AG20443 (cell line): ENCODE results near the gene SP110.
"Not testable (repeated sequence)": the region's sequence is repeated elsewhere in the genome, so short reads cannot be mapped to it uniquely, and the experiment has no call there.

ENCODE experiments used
- DNase-seq: peaks from one replicate; pipeline ENCODE4 v3.0.0; 2012; ENCODE audit warnings: low spot score, mixed read lengths

Gene SP110

DNA sequence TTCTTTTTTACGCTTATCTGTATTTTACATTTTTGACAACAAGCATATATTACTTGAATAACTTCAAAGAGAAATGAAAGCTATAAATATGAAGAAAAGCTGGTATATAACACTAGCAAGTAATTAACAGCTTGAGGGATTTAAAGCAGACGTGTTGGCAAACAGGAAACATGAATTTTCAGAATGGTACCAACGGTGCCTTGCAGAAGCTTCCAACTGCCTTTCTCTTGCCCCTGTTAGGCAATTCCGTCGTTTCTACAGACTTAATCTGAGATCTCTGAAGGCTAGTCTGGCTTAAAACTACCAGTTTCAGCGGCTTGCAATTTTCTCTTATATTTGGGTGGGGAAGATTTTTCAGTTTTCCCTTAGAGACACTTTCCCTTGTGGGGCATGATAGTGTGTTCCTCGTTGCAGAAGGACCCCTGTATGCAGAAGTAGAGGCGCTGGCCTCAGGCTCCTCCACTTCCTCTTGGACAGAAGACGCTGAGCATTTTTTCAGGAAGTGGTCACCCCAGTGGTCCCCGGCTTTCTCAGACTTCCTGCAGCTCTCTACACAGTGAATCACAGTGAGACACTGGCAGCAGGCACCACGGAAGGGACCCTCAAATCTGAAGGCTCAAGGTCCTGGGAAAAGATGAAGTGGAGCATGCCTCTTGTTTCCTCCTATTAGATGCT is 94.9 kb downstream of the SP110 start:
- DNase-seq, result no peak

GRCh38 chr2:230124235-230124634 is 95.5 kb downstream of the SP110 start:
- DNase-seq, result no peak

- not testable (repeated sequence) for DNase-seq
These were observed 99.4 kb downstream of the SP110 start for GRCh38 chr2:230120376-230120775.

- DNase-seq, result not testable (repeated sequence)
These were observed 100.0 kb downstream of the SP110 start for GRCh38 chr2:230119827-230120226.
